GM18502 (cell line): ENCODE results near the gene ZFP14.
A peak's percentile ranks its signal among the peaks of the same experiment; 100 is the strongest.
"Not testable (repeated sequence)": the region's sequence is repeated elsewhere in the genome, so short reads cannot be mapped to it uniquely, and the experiment has no call there.

ENCODE experiments used
- ATAC-seq: cut with Tn5 transposase; IDR thresholded peaks from one replicate; pipeline ENCODE4 v1.9.1; 2021; ENCODE audit warnings: mild to moderate bottlenecking; ENCODE audit not compliant: unreplicated experiment, poor library complexity

Gene ZFP14

GRCh38 chr19:36331353-36332228 lies 47.4 kb downstream of the ZFP14 start:
- ATAC-seq: peak; percentile 79

DNA sequence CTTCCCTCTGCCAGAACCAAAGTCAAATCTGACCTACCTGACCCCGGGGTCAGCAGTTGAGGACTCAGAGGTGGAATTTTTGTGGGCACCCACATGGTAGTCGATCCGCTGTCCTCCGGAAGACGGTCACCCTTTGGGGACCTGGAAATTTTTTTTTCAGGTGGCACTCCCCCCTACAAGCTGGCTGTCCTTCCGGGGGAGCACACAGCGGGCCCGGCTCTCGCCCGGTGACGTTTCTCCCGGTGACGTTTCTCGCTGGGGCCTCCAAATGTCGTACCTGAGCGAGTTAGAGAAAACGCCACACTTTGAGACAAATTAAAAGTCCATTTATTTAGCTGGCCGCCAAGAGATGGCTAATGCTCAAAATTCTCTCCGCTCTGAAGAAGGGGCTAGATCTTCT lies 48.8 kb downstream of the ZFP14 start:
- ATAC-seq: no peak

DNA sequence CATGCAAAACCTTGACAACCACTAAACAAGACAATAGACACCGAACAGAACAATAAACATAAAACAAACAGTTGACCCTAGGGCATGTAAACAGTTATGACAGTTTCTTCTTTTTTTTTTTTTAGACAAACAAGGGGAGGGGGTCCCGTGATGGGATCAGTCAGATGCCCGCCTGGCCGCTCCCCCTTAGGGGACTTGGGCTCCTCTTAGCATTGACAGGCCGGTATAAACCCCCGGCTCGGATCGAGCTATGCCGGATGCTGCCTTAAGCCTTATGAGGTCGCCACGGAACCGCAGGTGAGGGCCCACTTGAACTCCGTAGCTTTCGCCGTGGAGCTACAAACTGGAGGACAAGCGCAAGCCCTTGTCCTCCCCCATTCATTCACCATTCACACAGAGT lies 49.5 kb downstream of the ZFP14 start:
- ATAC-seq: not testable (repeated sequence)

DNA sequence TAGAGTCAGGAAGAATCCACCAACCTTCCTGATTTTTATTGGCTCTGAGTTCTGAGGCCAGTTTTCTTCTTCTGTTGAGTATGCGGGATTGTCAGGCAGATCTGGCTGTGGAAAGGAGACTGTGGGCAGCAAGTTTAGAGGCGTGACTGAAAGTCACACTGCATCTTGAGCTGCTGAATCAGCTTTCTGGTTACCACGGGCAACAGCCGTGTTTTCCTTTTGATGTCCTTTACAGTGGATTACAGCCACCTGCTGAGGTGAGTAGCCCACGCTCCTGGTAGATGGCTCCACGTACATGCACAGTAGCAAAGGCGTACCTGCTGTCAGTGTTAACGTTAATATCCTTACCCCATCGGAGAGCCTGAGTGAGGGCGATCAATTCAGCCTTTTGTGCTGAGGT lies 52.4 kb downstream of the ZFP14 start:
- not testable (repeated sequence) for ATAC-seq

- not testable (repeated sequence) for ATAC-seq
These were observed 63.8 kb downstream of the ZFP14 start for GRCh38 chr19:36315164-36315563.

DNA sequence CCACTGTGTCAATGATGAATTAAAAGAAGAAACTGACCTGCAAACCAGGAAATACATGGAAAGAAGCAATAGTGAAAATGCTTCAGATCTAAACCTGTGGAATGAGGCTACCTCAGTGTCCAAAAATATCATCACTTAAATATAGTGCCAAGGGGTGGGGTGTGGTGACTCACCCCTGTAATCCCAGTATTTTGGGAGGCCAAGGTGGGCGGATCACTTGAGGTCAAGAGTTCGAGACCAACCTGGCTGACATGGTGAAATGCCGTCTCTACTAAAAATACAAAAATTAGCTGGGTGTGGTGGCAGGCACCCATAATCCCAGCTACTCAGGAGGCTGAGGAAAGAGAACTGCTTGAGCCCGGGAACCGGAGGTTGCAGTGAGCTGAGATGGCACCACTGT lies 64.9 kb downstream of the ZFP14 start:
- ATAC-seq: not testable (repeated sequence)

DNA sequence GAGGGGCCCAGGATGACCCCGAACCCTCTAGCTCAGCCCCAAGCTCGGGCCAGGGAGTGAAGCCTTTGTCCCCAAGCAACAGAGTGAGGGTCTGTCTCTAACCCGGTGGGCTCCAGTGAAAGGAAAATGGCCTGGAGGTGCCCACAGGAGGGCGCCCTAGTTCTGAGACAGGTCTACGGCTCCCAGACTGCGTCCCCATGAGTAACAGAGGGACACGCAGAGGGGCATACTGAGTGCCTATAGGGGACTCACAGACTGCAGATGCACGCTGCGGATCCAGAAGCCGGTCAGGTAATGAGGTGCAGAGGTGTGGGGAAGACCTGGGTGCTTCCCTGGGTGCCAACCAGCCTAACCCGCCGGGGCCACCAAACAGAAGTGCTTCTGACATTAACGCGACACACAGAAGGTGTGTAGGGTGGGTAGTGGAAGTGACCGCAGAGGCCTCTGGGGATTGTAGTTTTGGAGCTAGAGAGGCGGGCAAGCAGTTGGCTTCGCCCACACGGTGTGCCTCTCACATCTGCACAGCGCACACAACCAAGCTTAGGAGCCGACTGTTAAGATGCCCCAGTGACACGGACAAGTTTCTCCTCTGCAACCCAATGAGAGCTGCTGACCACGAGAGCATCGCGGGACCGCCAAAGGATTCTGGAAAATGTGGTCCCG lies 67.8 kb downstream of the ZFP14 start:
- not testable (repeated sequence) for ATAC-seq

DNA sequence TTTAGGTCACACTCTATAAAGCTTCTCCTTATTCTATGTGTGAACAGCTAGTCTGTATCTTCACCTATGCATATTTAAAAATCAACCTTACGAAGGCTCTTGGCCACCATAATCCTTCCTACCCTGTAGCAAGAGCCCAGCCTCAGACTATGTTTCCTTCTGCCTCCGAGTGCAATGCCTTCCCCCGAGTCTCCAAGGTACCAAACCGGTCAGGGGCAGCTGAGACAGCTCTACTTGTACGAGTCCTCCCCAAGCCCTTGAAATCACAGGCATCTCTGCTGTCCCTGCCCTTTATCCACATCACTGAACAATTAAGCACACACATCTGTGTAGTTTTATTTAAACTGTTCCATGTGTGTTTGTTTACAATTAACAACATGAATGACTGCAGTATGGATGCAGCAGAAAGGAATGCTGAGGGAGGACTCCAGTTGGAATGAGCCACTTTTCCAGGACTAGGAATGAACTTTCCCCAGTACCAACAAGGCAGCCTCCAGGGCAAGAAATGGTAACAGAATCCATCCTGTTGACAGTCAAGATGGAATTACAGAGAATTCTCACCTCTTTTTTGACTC lies 68.5 kb downstream of the ZFP14 start:
- not testable (repeated sequence) for ATAC-seq

DNA sequence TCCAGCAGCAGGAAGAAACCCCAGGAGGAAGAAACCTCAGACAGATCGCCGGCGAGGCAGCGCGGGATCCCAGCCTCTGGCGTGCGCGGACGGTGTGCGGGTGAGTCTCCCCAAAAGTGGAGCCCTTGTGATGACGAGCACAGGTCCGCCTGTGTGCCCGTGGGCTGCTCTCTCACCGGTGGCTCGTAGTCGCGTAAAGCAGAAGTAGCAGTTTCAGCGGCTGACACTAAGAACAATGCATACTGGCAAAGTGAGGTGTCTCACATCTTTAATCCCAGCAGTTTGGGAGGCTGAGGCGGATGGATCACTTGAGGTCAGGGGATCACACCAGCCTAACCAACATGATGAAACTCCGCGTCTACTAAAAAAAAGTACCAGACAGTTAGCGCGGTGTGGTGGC lies 69.2 kb downstream of the ZFP14 start:
- ATAC-seq: not testable (repeated sequence)

GRCh38 chr19:36309309-36309708 lies 69.7 kb downstream of the ZFP14 start:
- ATAC-seq: not testable (repeated sequence)

- not testable (repeated sequence) for ATAC-seq
These were observed 86.7 kb downstream of the ZFP14 start for GRCh38 chr19:36292317-36292716.
